ENCODE data around the gene KLHL5.

KLHL5 gene

GRCh38 chr4:39166669-39167068 lies 104.6 kb downstream of the KLHL5 start:
- TF ChIP-seq, protein P1, sequence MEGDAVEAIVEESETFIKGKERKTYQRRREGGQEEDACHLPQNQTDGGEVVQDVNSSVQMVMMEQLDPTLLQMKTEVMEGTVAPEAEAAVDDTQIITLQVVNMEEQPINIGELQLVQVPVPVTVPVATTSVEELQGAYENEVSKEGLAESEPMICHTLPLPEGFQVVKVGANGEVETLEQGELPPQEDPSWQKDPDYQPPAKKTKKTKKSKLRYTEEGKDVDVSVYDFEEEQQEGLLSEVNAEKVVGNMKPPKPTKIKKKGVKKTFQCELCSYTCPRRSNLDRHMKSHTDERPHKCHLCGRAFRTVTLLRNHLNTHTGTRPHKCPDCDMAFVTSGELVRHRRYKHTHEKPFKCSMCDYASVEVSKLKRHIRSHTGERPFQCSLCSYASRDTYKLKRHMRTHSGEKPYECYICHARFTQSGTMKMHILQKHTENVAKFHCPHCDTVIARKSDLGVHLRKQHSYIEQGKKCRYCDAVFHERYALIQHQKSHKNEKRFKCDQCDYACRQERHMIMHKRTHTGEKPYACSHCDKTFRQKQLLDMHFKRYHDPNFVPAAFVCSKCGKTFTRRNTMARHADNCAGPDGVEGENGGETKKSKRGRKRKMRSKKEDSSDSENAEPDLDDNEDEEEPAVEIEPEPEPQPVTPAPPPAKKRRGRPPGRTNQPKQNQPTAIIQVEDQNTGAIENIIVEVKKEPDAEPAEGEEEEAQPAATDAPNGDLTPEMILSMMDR (IDR thresholded peaks at IDR 0.05; ENCODE audit: low read length, missing control alignments), result no peak
- DNase-seq (ENCODE audit: low read depth), result no peak
- no peak overlapping the region for H3K4me3 ChIP-seq (replicated peaks; ENCODE audit: low read depth, low read length)

- H3K4me3 ChIP-seq (replicated peaks; ENCODE audit: low read depth, low read length), result no peak overlapping the region
- TF ChIP-seq, protein P1 (IDR thresholded peaks at IDR 0.05; ENCODE audit: low read length, missing control alignments), result no peak
- no peak for DNase-seq (ENCODE audit: low read depth)
Measured at GRCh38 chr4:39169426-39169825, 107.4 kb downstream of the KLHL5 start.

- H3K4me3 ChIP-seq (replicated peaks; ENCODE audit: low read depth, low read length), result no peak overlapping the region
- no peak for DNase-seq (ENCODE audit: low read depth)
- TF ChIP-seq, protein P1 (IDR thresholded peaks at IDR 0.05; ENCODE audit: low read length, missing control alignments), result no peak
Measured at GRCh38 chr4:39170301-39170700, 108.3 kb downstream of the KLHL5 start.

Measured in fibroblast of pulmonary artery (primary cell).